Measurements from ENCODE around the gene STH.
"Not testable (repeated sequence)": the region's sequence is repeated elsewhere in the genome, so short reads cannot be mapped to it uniquely, and the experiment has no call there.

STH gene

DNA sequence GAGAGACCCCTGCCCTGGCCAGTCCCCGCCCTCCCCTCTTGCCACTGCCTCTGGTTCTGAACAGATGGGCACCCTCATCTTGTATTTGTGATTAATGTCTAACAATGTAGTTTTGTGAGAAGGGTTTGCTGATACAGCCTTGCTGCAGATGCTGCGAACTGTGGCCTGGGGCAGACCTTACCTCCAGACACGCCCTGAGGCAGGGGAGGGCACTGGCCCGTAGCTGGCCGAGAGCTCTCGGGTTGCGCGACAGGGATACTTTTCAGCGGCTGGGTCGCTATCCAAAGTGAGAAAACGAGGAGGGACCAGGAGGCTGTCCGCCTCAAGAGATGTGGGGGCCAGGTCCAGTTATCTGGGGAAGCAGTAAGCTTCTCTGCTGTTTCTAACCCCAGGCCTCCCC is 21.9 kb downstream of the STH start:
- TF ChIP-seq ZNF70 (CRISPR knock-in tag; IDR thresholded peaks at IDR 0.05) (no peak), CREB5 (CRISPR knock-in tag; IDR thresholded peaks at IDR 0.05; ENCODE audit: low read depth) (no peak), GLIS3 (CRISPR knock-in tag; IDR thresholded peaks at IDR 0.05) (no peak), POU6F1 (CRISPR knock-in tag; IDR thresholded peaks at IDR 0.05; ENCODE audit: borderline replicate concordance, low read depth) (no peak), BACH2 (CRISPR knock-in tag; IDR thresholded peaks at IDR 0.05; ENCODE audit: borderline replicate concordance) (no peak), ZNF565 (CRISPR knock-in tag; conservative IDR thresholded peaks at IDR 0.05; ENCODE audit: low read depth) (no peak), ARNTL (CRISPR knock-in tag; IDR thresholded peaks at IDR 0.05; ENCODE audit: borderline replicate concordance, low read depth) (no peak), SNAI2 (CRISPR knock-in tag; IDR thresholded peaks at IDR 0.05) (no peak), TCF4 (CRISPR knock-in tag; IDR thresholded peaks at IDR 0.05; ENCODE audit: borderline replicate concordance) (no peak), PPARA (CRISPR knock-in tag; IDR thresholded peaks at IDR 0.05; ENCODE audit: borderline replicate concordance) (no peak), ESRRG (CRISPR knock-in tag; IDR thresholded peaks at IDR 0.05) (no peak), TSHZ2 (CRISPR knock-in tag; IDR thresholded peaks at IDR 0.05) (no peak), ZFP3 (CRISPR knock-in tag; IDR thresholded peaks at IDR 0.05) (no peak)
- ATAC-seq = no peak

- ATAC-seq = not testable (repeated sequence)
Measured at GRCh38 chr17:46023366-46023765, 24.3 kb downstream of the STH start.

- TF ChIP-seq CSDC2 (CRISPR knock-in tag; IDR thresholded peaks at IDR 0.05) (no peak), TOX (CRISPR knock-in tag; IDR thresholded peaks at IDR 0.05; ENCODE audit: borderline replicate concordance) (no peak), ZFP3 (CRISPR knock-in tag; IDR thresholded peaks at IDR 0.05) (no peak), ZNF8 (CRISPR knock-in tag; IDR thresholded peaks at IDR 0.05) (no peak), SNAI2 (CRISPR knock-in tag; IDR thresholded peaks at IDR 0.05) (no peak)
Measured at GRCh38 chr17:46023783-46024388, 24.8 kb downstream of the STH start.

DNA sequence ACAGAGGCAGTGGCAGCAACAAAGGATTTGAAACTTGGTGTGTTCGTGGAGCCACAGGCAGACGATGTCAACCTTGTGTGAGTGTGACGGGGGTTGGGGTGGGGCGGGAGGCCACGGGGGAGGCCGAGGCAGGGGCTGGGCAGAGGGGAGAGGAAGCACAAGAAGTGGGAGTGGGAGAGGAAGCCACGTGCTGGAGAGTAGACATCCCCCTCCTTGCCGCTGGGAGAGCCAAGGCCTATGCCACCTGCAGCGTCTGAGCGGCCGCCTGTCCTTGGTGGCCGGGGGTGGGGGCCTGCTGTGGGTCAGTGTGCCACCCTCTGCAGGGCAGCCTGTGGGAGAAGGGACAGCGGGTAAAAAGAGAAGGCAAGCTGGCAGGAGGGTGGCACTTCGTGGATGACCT is 25.5 kb downstream of the STH start:
- ATAC-seq = no peak
- TF ChIP-seq RARB (CRISPR knock-in tag; IDR thresholded peaks at IDR 0.05) = no peak
- TF ChIP-seq, protein P1, sequence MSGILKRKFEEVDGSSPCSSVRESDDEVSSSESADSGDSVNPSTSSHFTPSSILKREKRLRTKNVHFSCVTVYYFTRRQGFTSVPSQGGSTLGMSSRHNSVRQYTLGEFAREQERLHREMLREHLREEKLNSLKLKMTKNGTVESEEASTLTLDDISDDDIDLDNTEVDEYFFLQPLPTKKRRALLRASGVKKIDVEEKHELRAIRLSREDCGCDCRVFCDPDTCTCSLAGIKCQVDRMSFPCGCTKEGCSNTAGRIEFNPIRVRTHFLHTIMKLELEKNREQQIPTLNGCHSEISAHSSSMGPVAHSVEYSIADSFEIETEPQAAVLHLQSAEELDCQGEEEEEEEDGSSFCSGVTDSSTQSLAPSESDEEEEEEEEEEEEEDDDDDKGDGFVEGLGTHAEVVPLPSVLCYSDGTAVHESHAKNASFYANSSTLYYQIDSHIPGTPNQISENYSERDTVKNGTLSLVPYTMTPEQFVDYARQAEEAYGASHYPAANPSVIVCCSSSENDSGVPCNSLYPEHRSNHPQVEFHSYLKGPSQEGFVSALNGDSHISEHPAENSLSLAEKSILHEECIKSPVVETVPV (CRISPR knock-in tag; IDR thresholded peaks at IDR 0.05) = no peak
- no peak for TF ChIP-seq TSHZ2 (CRISPR knock-in tag; IDR thresholded peaks at IDR 0.05)
- no peak for TF ChIP-seq TCF4 (CRISPR knock-in tag; IDR thresholded peaks at IDR 0.05; ENCODE audit: borderline replicate concordance)
- TF ChIP-seq ZC3H10 (CRISPR knock-in tag; IDR thresholded peaks at IDR 0.05) = no peak
- no peak for TF ChIP-seq ZFP30 (CRISPR knock-in tag; IDR thresholded peaks at IDR 0.05)
- TF ChIP-seq CREB5 (CRISPR knock-in tag; IDR thresholded peaks at IDR 0.05; ENCODE audit: low read depth) = no peak
- TF ChIP-seq CSDC2 (CRISPR knock-in tag; IDR thresholded peaks at IDR 0.05) = no peak
- TF ChIP-seq GLIS3 (CRISPR knock-in tag; IDR thresholded peaks at IDR 0.05) = no peak
- no peak for TF ChIP-seq ZNF70 (CRISPR knock-in tag; IDR thresholded peaks at IDR 0.05)
- TF ChIP-seq BACH2 (CRISPR knock-in tag; IDR thresholded peaks at IDR 0.05; ENCODE audit: borderline replicate concordance) = no peak
- TF ChIP-seq ISL1 (CRISPR knock-in tag; IDR thresholded peaks at IDR 0.05) = no peak
- no peak for TF ChIP-seq ZNF8 (CRISPR knock-in tag; IDR thresholded peaks at IDR 0.05)
- TF ChIP-seq OSR1 (CRISPR knock-in tag; IDR thresholded peaks at IDR 0.05) = no peak
- no peak for TF ChIP-seq SNAI2 (CRISPR knock-in tag; IDR thresholded peaks at IDR 0.05)

More at GRCh38 chr17:46023783-46024388, 24.8 kb downstream of the STH start:
- ATAC-seq = no peak
